Neural cell (in vitro differentiated cells): Measurements from ENCODE around the gene AHNAK. TPM values are rescaled to one million over a fixed set of nuclear protein-coding genes. Genes with fewer than 3 reads are reported as not detected.

Source experiments
- H2AFZ ChIP-seq: fragments of 200-600, 300-800 bp; sonication (generic), shearing (Covaris generic); 2 replicates; pipeline ENCODE4 v1.6.0; 2014; ENCODE audit warnings: low read depth, mild to moderate bottlenecking, antibody characterized with exemption, low read length, moderate library complexity
- H3F3A ChIP-seq: fragments of 200-600 bp; shearing (Covaris generic); 2 replicates; pipeline ENCODE4 v1.6.1; 2016; ENCODE audit warnings: mild to moderate bottlenecking, moderate library complexity, mixed read lengths, antibody characterized with exemption, low read length; ENCODE audit not compliant: insufficient read depth, poor library complexity, severe bottlenecking
- H3K27ac ChIP-seq: fragments of 200-600, 300-800 bp; sonication (generic), shearing (Covaris generic); 2 replicates; pipeline ENCODE4 v1.5.1; 2014; ENCODE audit warnings: mild to moderate bottlenecking, low read length, moderate library complexity
- H3K27me3 ChIP-seq: fragments of 300-800, 200-600 bp; sonication (generic), shearing (Covaris generic); 2 replicates; pipeline ENCODE4 v1.6.0; 2014; ENCODE audit warnings: mild to moderate bottlenecking, low read depth, low read length, moderate library complexity; ENCODE audit not compliant: insufficient read depth
- H3K36me3 ChIP-seq: fragments of 300-800, 200-600 bp; sonication (generic), shearing (Covaris generic); 2 replicates; pipeline ENCODE4 v1.5.1; 2014; ENCODE audit warnings: mild to moderate bottlenecking, antibody characterized with exemption, low read length, moderate library complexity; ENCODE audit not compliant: insufficient read depth
- H3K4me2 ChIP-seq: fragments of 300-800, 200-600 bp; sonication (generic), shearing (Covaris generic); 2 replicates; pipeline ENCODE4 v1.6.0; 2014; ENCODE audit warnings: mild to moderate bottlenecking, low read length
- H3K4me3 ChIP-seq: fragments of 300-800, 200-600 bp; sonication (generic), shearing (Covaris generic); 2 replicates; pipeline ENCODE4 v1.5.1; 2014; ENCODE audit warnings: mild to moderate bottlenecking, low read length, moderate library complexity
- H3K79me2 ChIP-seq: fragments of 200-600 bp; shearing (Covaris generic); replicated peaks from 2 replicates; pipeline ENCODE4 v1.6.0; 2014; ENCODE audit warnings: mild to moderate bottlenecking, low read length, moderate library complexity; ENCODE audit not compliant: insufficient read depth
- H3K9ac ChIP-seq: fragments of 300-800, 200-600 bp; sonication (generic), shearing (Covaris generic); 2 replicates; pipeline ENCODE4 v1.6.1; 2016; ENCODE audit warnings: mild to moderate bottlenecking, low read length, mixed read lengths
- H3K9me2 ChIP-seq: fragments of 200-600 bp; shearing (Covaris generic); 2 replicates; pipeline ENCODE4 v1.6.1; 2016; ENCODE audit warnings: mild to moderate bottlenecking, low read length, mixed read lengths; ENCODE audit not compliant: insufficient read depth
- H3K9me3 ChIP-seq: fragments of 200-600, 300-800 bp; sonication (generic), shearing (Covaris generic); 2 replicates; pipeline ENCODE4 v1.6.1; 2016; ENCODE audit warnings: mild to moderate bottlenecking, mixed run types, low read length, moderate library complexity, mixed read lengths
- H4K20me1 ChIP-seq: fragments of 200-600 bp; shearing (Covaris generic); 2 replicates; pipeline ENCODE4 v1.6.1; 2016; ENCODE audit warnings: mild to moderate bottlenecking, mixed run types; ENCODE audit not compliant: insufficient read depth
- CTCF ChIP-seq: fragments of 450-650 bp; IDR thresholded peaks from 2 replicates; pipeline ENCODE4 v1.5.1; 2014; ENCODE audit warnings: antibody characterized with exemption, mild to moderate bottlenecking, moderate library complexity; ENCODE audit not compliant: poor library complexity, severe bottlenecking
- EP300 ChIP-seq: fragments of 450-650 bp; conservative IDR thresholded peaks from 2 replicates; pipeline ENCODE4 v1.6.1; 2014; ENCODE audit warnings: antibody characterized with exemption, mild to moderate bottlenecking, moderate library complexity; ENCODE audit not compliant: poor library complexity, severe bottlenecking
- EZH2 ChIP-seq: fragments of 200-600, 300-800 bp; shearing (Covaris generic), sonication (generic); IDR thresholded peaks from 2 replicates; pipeline ENCODE4 v1.6.1; 2014; ENCODE audit warnings: antibody characterized with exemption, low read length, borderline replicate concordance, mild to moderate bottlenecking; ENCODE audit not compliant: insufficient read depth, poor library complexity, severe bottlenecking
- MXI1 ChIP-seq: fragments of 450-650 bp; conservative IDR thresholded peaks from 2 replicates; pipeline ENCODE4 v1.6.1; 2014; ENCODE audit warnings: antibody characterized with exemption, mild to moderate bottlenecking; ENCODE audit not compliant: poor library complexity, severe bottlenecking
- POLR2AphosphoS5 ChIP-seq: IDR thresholded peaks from 2 replicates; pipeline ENCODE4 v1.6.1; 2012
- RAD21 ChIP-seq: fragments of 450-650 bp; conservative IDR thresholded peaks from 2 replicates; pipeline ENCODE4 v1.6.1; 2014; ENCODE audit warnings: antibody characterized with exemption, mild to moderate bottlenecking, moderate library complexity
- REST ChIP-seq: IDR thresholded peaks from 2 replicates; pipeline ENCODE4 v1.6.1; 2012; ENCODE audit warnings: borderline replicate concordance
- SMC3 ChIP-seq: fragments of 450-650 bp; conservative IDR thresholded peaks from 2 replicates; pipeline ENCODE4 v1.6.1; 2014; ENCODE audit warnings: antibody characterized with exemption, mild to moderate bottlenecking, moderate library complexity; ENCODE audit not compliant: poor library complexity
- TAF1 ChIP-seq: IDR thresholded peaks from 2 replicates; pipeline ENCODE4 v1.6.1; 2012; ENCODE audit warnings: low read depth
- polyA plus RNA-seq: library from polyadenylated mRNA; depleted of rRNA; stranded (reverse); fragments of >200 nt; gene quantifications from 2 replicates; pipeline ENCODE4 v1.2.3, GENCODE V29; 2014

AHNAK gene
- polyA plus RNA-seq, 1 donor from 2014 or later: 0.11 TPM

- H3K36me3 ChIP-seq: no peaks in the 10 kb centered on the region
- TF ChIP-seq RAD21: no peak
- no peak for TF ChIP-seq SMC3
- TF ChIP-seq CTCF: no peak
- TF ChIP-seq TAF1: no peak
- TF ChIP-seq POLR2AphosphoS5: no peak
- TF ChIP-seq EP300: no peak
- no peak for TF ChIP-seq REST
- TF ChIP-seq MXI1: no peak
- TF ChIP-seq EZH2: no peak
- no peak overlapping the region for H2AFZ ChIP-seq
- no peaks in the 10 kb centered on the region for H3K79me2 ChIP-seq
- no peak overlapping the region for H3K9ac ChIP-seq
- no peak overlapping the region for H3K4me3 ChIP-seq
- H3K4me2 ChIP-seq: no peak overlapping the region
- H3K27ac ChIP-seq: no peak overlapping the region
- peaks cover 4% of the 10 kb centered on the region for H3F3A ChIP-seq
- H3K9me2 ChIP-seq: no peaks in the 10 kb centered on the region
- no peaks in the 10 kb centered on the region for H3K9me3 ChIP-seq
- H4K20me1 ChIP-seq: no peaks in the 10 kb centered on the region
- no peaks in the 10 kb centered on the region for H3K27me3 ChIP-seq
Measured at GRCh38 chr11:62391642-62392425, 154.8 kb downstream of the AHNAK start.

GRCh38 chr11:62390722-62391121 lies 155.9 kb downstream of the AHNAK start:
- Histone ChIP-seq H3K27ac (no peak overlapping the region), H3K9ac (no peak overlapping the region), H3K9me2 (no peaks in the 10 kb centered on the region)

More at GRCh38 chr11:62390722-62391121, 155.9 kb downstream of the AHNAK start:
- H3K9me3 ChIP-seq: no peaks in the 10 kb centered on the region
- H3K79me2 ChIP-seq: no peaks in the 10 kb centered on the region
- TF ChIP-seq EP300: no peak
- TF ChIP-seq POLR2AphosphoS5: no peak
- TF ChIP-seq CTCF: no peak
- no peak for TF ChIP-seq RAD21
- no peak for TF ChIP-seq REST
- TF ChIP-seq TAF1: no peak
- no peak for TF ChIP-seq EZH2
- TF ChIP-seq MXI1: no peak
- no peak overlapping the region for H3K4me2 ChIP-seq
- H3K27me3 ChIP-seq: no peaks in the 10 kb centered on the region
- no peak overlapping the region for H2AFZ ChIP-seq
- peaks cover 4% of the 10 kb centered on the region for H3F3A ChIP-seq
- no peaks in the 10 kb centered on the region for H3K36me3 ChIP-seq
- no peaks in the 10 kb centered on the region for H4K20me1 ChIP-seq
- H3K4me3 ChIP-seq: no peak overlapping the region
